HG03571 (cell line): ENCODE measurements around the gene NCMAP.
"Not testable (repeated sequence)": the region's sequence is repeated elsewhere in the genome, so short reads cannot be mapped to it uniquely, and the experiment has no call there.

Experiments used
- ATAC-seq: cut with Tn5 transposase; IDR thresholded peaks from one replicate; pipeline ENCODE4 v1.9.1; 2021; ENCODE audit not compliant: unreplicated experiment

The NCMAP gene

DNA sequence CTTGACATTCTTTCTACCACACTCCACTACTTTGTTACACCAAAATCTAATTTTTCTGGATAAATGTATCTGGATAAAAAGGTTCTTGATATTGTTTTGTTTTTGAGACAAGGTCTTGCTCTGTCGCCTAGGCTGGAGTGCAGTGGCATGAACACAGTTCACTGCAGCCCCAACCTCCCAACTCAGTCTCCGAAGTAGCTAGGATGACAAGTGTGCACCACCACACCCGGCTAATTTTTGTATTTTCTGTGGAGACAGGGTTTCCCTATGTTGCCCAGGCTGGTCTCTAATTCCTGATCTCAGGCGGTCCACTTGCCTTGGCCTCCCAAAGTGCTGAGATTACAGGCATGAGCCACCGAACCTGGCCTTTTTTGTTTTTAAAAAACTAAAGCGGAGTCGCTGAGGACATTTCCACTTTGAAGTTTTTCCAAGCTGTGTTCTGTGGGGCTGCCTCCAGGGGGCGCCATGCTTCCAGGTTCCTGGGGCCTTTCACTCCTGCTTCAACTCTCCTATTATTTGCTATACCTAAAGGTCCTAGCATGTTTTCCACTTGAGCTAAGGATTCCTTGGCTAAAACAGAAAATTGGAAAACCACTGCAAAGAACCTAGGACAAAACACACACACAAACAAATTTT lies 14.1 kb upstream of the NCMAP start:
- no peak for ATAC-seq

DNA sequence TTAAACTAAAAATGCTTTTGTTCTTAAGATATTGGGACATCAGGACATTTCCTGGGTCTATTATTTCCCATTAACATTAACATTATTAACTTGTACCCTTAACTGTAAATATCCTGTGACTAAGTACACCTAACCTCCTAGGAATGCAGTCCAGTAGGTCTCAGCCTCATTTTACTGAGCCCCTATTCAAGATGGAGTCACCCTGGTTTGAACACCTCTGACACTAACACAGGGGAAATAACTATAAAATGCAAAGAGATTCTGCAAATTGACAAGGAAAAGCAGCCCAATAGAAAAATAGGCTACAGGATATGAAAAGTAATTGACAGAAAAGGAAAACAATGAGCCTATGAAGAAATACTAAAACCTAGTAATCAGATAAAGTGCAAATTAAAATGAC lies 11.6 kb upstream of the NCMAP start:
- no peak for ATAC-seq

DNA sequence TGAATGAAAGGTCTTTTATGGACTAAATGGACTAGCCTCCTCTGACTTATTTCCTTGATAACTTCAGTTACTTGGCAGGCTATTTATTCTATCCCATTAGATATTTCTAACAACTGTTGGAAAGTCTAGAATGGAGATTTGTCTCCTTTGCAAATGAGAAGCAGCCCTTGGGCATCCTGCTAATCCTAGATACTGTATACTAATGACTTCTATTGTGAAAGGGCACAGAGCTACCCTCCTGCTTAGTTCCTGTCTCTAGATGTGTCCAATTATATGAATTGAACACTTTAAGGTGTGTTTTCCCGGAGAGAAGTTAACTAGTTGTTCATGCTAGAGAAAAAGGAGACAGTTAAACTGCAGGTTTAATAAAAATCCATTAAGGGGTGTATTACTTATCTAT lies 10.2 kb upstream of the NCMAP start:
- no peak for ATAC-seq

DNA sequence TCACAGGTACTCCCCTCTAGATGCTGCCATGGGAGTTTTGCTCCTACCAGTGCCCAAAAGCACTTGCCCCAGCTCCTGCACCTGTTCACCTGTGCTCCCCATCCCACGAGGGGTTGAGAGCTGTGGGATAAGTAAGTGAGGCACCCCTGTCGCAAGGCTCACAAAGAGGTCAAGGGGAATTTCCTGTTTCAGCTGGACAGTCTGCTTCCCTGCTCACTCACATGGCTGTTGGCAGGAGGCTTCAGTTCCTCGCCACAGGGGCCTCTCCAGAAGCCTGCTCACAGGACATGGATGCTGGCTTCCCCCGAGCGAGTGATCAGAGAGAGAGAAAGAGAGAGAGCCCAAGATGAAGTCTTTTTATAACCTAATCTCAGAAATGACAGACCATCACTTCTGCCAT lies 8.7 kb upstream of the NCMAP start:
- ATAC-seq: no peak

DNA sequence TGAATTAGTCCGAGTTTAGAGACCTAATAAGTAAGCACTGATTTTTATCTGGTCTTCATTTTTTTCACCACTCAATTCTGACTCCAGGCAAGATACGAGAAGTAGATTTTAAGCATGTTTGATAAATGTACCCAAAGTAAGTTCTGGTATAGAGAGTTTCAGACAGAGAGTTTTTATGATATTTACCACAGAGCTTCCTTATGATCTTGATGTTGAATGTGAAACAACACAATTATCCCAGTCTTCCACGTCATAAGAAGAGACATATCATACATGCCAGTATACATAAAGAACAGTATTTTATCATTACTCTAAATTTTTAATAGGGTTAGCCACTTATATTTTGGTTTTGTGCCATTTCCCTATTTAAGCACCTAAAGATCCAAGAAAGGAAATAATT lies 7.8 kb upstream of the NCMAP start:
- ATAC-seq: no peak

DNA sequence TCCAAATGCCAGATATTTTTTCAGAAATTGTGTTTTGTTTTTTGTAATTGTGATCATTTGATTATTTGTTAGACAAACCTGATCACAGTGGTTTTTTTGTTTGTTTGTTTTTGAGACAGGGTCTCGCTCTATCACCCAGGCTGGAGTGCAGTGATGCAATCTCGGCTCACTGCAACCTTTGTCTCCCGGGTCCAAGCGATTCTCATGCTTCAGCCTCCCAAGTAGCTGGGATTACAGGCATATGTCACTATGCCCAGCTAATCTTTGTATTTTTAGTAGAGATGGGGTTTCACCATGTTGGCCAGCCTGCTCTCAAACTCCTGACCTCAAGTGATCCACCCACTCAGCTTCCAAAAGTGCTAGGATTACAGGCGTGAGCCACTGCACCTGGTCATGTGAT lies 6.7 kb upstream of the NCMAP start:
- not testable (repeated sequence) for ATAC-seq

DNA sequence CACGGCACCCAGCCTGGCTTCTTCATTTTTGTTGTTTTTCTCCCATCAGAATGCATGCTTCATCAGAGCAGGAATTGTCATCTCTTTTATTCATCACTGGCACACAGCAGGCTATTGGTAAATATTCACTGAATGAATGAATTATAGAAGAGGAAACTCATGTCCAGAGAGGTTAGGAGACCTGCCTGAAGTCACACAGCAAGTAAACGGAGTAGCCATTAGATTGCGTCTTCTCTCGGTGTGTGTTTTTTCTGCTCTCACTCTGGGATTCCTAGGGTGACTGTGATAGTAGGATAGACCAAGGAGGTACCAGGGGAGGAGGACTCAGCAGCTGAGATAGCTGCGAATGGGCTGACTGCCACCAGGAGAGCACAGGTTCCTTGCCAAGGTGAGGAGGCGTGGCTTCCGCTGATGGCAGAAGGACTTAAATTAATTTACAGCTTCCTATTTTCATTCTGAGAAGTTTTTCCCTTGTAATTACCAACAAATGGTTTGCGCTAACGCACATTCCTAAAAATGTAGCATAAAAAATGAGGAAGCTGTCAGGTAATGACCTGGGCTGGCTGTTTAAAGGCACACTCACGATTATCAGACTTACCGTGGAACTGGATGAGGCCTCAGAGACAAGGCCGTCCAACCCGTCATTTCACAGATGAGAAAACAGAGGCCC lies 4.5 kb upstream of the NCMAP start:
- ATAC-seq: no peak

DNA sequence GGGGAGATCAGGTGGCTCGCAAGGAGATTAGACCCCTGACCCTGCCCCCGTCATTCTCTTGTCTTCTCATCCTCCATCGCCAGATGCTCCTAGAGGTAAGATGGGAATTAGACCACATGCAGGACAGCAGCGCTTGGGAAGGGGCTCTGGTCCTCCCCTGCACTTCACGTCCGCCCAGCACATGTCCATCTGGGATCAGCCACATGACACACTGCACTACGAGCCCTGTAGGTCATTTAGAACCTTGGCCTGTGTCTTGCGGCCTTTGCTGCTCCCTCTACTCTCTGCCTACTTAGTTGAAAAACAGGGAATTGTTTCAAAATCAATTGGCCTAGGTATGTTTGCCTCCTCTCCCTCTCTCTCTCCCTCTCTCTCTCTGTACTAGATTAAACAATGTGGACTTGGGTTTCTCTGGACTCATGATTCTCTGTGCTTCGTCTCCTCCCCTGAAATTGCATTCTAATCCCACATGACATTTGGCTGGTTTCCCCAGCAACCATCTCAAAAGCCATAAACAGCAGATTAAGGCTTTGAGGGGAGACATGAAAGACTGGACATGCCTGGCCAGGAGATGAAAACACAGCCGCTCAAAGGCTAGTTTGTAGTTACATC lies 3.8 kb upstream of the NCMAP start:
- ATAC-seq: no peak

DNA sequence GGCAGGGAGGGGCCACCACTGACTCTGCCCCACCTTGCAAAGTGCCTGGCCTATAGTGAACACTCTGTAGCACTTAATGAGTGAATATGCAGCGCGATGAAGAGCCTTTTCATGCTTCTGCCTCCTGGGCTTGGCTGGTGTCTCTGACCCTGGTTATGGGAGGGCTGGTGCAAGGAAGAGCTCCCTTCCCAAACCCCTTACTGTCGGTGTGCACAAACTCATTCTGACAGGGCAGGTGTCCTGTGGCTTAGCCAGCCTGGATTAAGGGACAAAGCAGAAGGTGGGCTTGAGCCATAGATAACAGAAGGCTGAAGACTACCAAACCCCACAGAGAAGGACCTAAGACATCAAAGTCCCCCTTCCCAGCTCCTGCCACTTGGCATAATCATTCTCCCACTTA lies 2.0 kb upstream of the NCMAP start:
- ATAC-seq: no peak

DNA sequence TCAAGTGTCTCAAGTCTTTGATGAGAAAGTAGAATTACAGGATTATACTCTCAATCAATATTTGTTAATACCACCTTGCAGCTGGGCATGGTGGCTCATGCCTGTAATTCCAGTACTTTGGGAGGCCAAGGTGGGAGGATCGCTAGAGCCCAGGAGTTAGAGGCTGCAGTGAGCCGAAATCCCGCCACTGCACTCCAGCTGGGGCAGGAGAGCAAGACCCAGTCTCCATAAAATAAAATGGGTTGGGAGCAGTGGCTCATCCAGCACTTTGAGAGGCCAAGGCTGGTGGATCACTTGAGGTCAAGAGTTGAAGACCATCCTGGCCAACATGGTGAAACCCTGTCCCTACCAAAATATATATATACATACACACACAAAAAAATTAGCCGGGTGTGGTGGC lies 1.2 kb upstream of the NCMAP start:
- ATAC-seq: no peak

DNA sequence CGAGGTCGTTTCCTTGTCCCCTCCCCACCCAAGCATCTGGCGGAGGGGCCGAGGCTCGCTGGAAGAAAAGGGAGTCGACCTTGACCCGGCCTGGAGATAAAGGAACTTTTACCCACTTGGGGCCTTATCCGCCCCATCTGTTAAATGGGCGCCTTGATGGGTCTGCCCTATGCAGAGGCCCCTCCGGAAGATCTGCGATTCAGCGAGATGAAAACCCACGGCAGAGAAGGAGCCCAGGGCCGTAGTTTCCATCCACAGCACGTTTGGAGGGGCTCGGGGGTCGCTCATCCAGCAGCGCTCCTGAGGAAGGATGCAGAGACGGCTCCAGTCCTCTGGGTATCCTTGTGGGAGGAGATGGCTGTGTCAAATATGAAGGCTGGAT lies 518 bp downstream of the NCMAP start:
- no peak for ATAC-seq

DNA sequence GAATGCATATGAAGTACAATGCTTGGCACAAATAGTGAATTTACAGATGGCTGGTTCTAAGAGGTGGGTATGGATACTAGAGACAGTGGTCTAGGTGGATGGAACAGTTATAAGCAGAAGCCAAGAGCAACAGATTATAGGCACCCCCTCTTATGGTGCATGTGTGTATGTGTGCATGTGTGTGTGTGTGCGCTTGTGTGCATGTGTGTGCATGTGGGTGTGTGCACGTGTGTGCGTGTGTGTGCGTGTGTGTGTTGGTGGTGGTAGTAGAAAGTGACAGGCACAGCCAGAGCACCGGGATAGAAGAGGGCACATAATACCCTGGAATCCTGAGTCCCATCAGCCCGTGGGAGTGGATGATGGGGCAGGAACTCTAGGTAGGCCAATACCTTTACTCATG lies 1.3 kb downstream of the NCMAP start:
- ATAC-seq: no peak

DNA sequence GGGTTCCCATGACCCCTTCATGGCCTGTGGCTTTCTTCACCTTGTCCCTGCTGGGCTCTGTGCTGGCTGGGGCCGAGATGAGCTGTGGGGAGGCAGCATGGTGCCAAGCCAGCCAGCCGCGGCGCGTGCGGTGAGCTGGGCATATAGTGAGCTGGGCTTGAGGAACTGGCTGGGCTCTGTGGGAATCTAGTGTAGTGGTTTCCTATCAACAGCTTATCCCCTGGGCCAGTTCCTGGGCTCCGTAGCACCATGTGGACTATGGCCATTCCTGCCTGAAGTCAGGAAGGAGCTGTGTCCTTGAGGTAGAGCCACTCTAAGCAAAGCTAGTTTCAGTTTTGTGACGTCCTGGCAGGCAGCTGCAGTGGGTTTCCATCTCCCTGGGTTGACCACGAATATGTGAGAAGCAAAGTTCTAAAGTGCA lies 1.8 kb downstream of the NCMAP start:
- no peak for ATAC-seq

DNA sequence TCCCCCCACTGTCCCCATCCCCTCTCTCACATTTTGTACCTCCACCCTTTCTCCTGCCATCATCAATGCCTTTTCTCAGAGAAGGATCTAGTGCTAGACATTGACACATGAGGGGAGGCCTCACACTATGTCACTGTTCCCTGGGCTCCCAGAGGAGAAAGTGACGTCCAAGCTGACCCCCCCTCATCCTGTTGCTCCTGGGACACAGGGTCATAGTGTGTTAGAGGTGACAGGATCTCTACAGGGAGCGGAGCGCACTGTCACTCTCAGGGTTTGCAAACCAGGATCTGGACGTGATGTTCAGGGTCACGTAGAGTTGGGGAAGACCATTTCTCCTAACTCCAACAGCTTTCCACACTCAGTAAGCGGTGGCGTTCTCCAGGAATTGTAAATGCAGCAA lies 2.6 kb downstream of the NCMAP start:
- ATAC-seq: no peak

DNA sequence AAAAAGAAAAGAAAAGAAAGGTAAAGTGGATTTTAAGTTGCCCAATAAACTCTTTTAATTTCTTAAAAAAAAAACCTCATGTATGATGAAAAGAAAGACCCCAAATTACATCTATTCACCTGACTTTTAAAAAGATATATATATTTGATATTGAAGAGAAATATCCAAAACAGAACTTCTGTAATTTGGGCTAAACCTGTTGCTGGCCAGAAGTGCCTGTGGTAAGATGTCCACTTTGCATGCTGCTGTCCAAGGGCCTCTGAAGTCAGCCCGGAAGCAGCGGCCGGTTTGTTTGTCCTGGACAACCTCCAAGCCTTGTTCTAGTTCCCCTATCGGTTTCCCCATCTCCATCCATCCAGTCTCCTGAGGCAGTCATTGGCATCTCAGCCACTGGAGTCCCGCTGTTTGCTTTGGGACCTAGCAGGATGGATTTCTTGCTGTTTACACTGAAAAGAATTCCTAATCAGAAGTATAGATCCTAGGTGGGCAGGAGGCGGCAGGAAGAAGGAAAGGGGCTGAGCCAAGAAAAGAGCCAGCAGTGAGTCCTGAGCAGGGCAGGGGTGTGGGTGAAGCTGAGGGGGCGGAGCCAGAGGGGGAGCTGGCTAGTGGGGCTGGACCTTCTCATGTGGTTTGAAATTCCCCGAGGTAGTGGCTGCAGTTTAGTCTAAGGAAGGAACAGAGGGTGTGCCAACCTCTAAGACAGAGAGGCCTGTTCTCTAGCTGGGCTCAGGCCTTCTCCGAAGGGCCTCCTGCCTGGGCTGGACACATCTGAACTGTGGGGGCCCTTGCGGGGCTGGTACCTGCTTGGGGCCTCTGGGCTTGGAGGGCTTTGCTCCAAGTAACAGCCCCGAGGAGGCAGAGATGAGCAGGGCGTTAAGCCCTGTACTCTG lies 3.3 kb downstream of the NCMAP start:
- no peak for ATAC-seq

DNA sequence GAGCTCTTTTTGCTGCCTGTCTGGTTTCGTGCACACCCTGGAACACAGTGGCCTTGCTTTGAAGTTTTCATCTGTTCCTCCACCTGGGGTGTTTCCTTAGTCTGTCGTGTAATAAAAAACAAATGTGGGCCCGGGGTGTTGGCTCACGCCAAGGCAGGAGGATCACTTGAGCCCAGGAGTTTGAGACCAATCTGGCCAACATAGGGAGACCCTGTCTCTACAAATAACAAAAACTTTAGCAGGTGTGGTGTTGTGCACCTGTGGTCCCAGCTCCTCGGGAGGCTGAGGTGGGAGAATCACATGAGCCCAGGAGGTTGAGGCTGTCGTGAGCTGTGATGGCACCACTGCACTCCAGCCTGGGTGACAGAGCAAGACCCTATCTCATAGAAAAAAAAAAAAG lies 4.5 kb downstream of the NCMAP start:
- no peak for ATAC-seq

DNA sequence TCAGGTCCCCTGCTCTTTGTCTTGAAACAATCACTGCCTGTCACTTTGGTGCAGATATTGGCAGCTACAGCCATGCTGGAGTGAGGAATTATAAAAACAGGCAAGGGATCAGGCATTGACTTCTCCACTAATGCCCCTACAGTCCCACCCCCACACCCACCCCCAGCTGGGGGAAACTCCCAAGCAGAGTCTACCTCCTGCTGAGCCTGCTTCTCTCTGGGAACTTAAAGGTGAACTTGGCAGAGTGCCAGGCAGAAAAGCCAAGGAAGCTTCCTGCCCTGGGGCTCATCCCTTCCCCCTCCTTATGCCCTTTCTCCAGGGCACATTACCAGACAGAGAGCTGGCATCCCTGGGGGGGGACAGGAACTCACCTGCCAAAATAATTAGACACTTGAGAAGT lies 6.7 kb downstream of the NCMAP start:
- ATAC-seq: no peak

DNA sequence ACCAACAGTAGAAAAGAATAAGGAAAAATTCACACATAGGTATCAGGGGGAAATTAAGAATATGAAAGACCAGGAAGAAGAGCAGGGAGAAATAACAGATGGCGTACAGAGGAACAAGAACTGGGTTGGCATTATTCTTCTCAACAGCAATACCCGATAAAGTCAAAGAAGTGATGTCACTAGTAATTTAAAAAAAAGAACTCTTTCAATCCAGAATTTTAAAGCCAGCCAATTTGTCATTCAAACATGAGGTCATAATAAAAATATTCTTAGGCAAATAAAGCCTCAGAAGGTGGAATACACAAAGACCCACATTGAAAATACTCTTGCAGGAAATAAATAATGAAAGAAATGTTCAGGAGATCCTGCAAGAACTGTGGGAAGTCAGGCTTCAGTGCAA lies 8.8 kb downstream of the NCMAP start:
- no peak for ATAC-seq

DNA sequence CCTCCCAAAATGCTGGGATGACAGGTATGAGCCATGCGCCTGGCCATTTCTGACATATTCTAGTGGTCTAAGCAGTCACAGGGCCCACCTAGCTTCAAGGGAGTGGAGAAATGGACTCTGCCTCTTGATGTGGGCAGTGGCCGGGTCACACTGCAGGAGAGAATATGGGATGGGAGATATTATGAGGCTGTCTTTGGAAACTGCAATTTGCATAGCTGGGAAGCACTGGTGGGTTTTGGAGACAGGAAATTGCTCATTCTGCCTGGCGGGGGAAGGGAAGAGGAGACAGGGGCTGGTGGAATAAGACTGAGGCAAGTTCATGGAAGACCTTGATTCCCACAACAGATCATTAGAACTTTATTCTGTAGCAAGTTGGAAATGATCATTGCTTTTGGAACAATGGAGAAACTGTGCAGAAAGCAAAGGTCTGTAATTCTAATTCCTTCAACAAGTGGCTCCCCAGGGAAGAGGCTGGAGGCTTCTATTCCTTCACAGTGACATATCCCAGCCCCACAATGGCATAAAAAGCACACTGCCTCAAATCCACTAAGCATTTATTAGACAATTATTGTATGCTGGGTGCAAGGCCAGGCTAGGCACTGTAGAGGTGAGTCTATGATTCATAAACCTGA lies 10.5 kb downstream of the NCMAP start:
- no peak for ATAC-seq

DNA sequence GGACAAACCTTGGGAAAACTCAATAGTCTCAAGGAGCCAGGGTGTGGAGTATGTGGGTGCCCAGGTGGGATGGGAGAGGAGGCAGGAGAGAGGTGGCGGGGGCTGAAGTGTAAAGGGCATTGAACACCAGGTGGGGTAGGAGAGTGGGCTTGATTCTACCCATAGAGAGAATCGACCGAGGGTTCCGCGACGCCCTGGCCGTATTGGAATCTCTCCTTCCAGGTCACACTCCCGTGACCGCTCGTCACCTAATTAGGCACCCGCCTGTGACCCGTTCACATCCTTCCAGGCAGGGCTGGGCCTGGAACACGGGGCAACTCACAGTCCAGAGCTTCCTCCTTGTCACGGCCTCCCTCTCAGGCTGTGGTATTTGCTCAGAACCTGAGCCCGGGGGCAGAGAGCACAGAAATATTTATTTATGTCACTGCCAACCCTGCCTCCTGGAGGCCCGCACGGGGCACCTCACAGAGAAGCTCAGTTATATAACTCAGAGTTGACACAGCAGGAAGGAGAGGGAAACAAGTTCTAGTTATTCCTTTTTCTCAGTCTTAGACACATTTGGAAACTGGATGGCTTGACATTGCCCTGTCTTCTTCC lies 12.0 kb downstream of the NCMAP start:
- no peak for ATAC-seq

DNA sequence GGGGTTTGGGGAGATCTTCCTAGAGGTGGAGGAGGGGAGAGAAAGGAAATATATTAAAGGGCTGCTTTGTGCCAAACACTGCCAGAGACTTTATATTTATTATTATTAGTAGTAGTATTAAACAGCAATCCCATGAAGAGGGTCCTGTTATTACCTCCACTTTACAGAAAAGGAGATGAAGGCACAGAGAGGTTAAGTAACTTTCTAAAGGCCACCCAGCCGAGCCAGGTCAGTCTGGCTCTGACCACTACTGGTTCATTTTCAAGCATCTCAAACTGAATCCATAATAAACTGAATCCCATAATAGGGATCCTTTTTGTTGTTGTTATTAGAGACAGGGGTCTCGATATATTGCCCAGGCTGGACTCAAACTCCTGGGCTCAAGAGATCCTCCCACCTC lies 12.6 kb downstream of the NCMAP start:
- no peak for ATAC-seq
